HFF-Myc (cell line): ENCODE measurements around the gene DTYMK.
A peak's percentile ranks its signal among the peaks of the same experiment; 100 is the strongest.
"Not testable (repeated sequence)": the region's sequence is repeated elsewhere in the genome, so short reads cannot be mapped to it uniquely, and the experiment has no call there.

Experiments used
- DNase-seq: peaks from one replicate; pipeline ENCODE4 v3.0.0-alpha.2; 2011; ENCODE audit warnings: low read depth; ENCODE audit errors: extremely low read depth
- H3K4me3 ChIP-seq: replicated peaks from 2 replicates; pipeline ENCODE4 v1.5.1; 2011; ENCODE audit warnings: low read depth, mild to moderate bottlenecking, control low read depth, low read length
- CTCF ChIP-seq: IDR thresholded peaks from 2 replicates; pipeline ENCODE4 v1.5.1; 2012; ENCODE audit warnings: mild to moderate bottlenecking, low read depth, low read length, control low read depth; ENCODE audit errors: missing control alignments

Gene DTYMK

GRCh38 chr2:241686650-241687425, at the start of gene DTYMK:
Gene DTYMK (minus strand): TSS chr2:241686815. CDS start chr2:241686783, 32 bp downstream.
- TF ChIP-seq CTCF = no peak

GRCh38 chr2:241736111-241736510, 49.5 kb upstream of the DTYMK start:
- TF ChIP-seq CTCF = no peak
- no peak for DNase-seq
- peak overlapping the region; percentile 80 for H3K4me3 ChIP-seq

More at GRCh38 chr2:241686650-241687425, at the start of gene DTYMK:
- peak within 1 kb of the TSS; percentile 97 for H3K4me3 ChIP-seq
- DNase-seq = peak; percentile 65

GRCh38 chr2:241734467-241735208, 48.0 kb upstream of the DTYMK start, which contains the start of gene D2HGDH:
Gene D2HGDH (plus strand): TSS chr2:241734630. CDS start chr2:241735225, 595 bp downstream.
- TF ChIP-seq CTCF = no peak
- H3K4me3 ChIP-seq = peak within 1 kb of the TSS; percentile 80
- peak; percentile 22 for DNase-seq

- no peak for DNase-seq
- TF ChIP-seq CTCF = no peak
- H3K4me3 ChIP-seq = peak overlapping the region; percentile 80
Measured at GRCh38 chr2:241734208-241734466, 47.5 kb upstream of the DTYMK start.

- no peak for DNase-seq
- H3K4me3 ChIP-seq = peak overlapping the region; percentile 80
- TF ChIP-seq CTCF = no peak
Measured at GRCh38 chr2:241733391-241734207, 47.0 kb upstream of the DTYMK start.

GRCh38 chr2:241732513-241733186, 46.0 kb upstream of the DTYMK start:
- DNase-seq, H3K4me3 ChIP-seq: not testable (repeated sequence)
- peak; percentile 31 for TF ChIP-seq CTCF
